H1 (cell line): ENCODE measurements around the gene TXLNB. TPM values are rescaled to one million over a fixed set of nuclear protein-coding genes. Genes with fewer than 3 reads are reported as not detected.

Source experiments
- CTCF ChIA-PET: fragments of 300-600 bp; sonication (Branson Sonifier 250); formaldehyde crosslinking; loops from one replicate; lab custom pipeline; 2021; ENCODE audit not compliant: partially characterized antibody; lab: Charles Lee
- POLR2A ChIA-PET: fragments of 300-600 bp; sonication (Branson Sonifier 250); formaldehyde crosslinking; loops from one replicate; lab custom pipeline; 2021; ENCODE audit warnings: inconsistent platforms; ENCODE audit not compliant: partially characterized antibody; lab: Charles Lee
- DNase-seq, 2 experiments: peaks; one replicate each; pipeline versions ENCODE4 v3.0.0 to v3.0.0-alpha.2; 2010 to 2022; ENCODE audit warnings: low spot score in 2 of 2, low read depth in 1 of 2, mixed read lengths in 1 of 2
- FAIRE-seq: peaks from 2 replicates; lab custom pipeline; 2011; peaks lifted over from hg19 to GRCh38; lab: Jason Lieb, UNC
- H2AFZ ChIP-seq: 2 replicates; pipeline ENCODE4 v1.8.1; 2012; ENCODE audit warnings: low read length, inconsistent platforms
- H2AK5ac ChIP-seq: 2 replicates; pipeline ENCODE4 v1.6.1; 2013; ENCODE audit warnings: low read depth, low read length
- H2BK120ac ChIP-seq: replicated peaks from 2 replicates; pipeline ENCODE3; 2013; ENCODE audit warnings: low read depth, low read length, inconsistent platforms
- H2BK12ac ChIP-seq: 2 replicates; pipeline ENCODE4 v1.6.1; 2013; ENCODE audit warnings: low read depth, low read length
- H2BK15ac ChIP-seq: 2 replicates; pipeline ENCODE4 v1.6.1; 2013; ENCODE audit warnings: low read length
- H2BK20ac ChIP-seq: 2 replicates; pipeline ENCODE4 v1.6.1; 2013; ENCODE audit warnings: low read length
- H2BK5ac ChIP-seq: 2 replicates; pipeline ENCODE4 v1.6.1; 2013; ENCODE audit warnings: low read depth, low read length
- H3K14ac ChIP-seq: 2 replicates; pipeline ENCODE4 v1.6.1; 2013; ENCODE audit warnings: inconsistent platforms; ENCODE audit not compliant: insufficient read length
- H3K18ac ChIP-seq: 2 replicates; pipeline ENCODE4 v1.6.1; 2013; ENCODE audit warnings: low read length; ENCODE audit errors: extremely low read depth
- H3K23ac ChIP-seq: 2 replicates; pipeline ENCODE4 v1.6.1; 2013; ENCODE audit warnings: inconsistent platforms; ENCODE audit not compliant: insufficient read length
- H3K23me2 ChIP-seq: 2 replicates; pipeline ENCODE4 v1.6.1; 2013; ENCODE audit warnings: low read depth, low read length
- H3K27ac ChIP-seq: 2 replicates; pipeline ENCODE4 v1.6.1; 2011; ENCODE audit warnings: low read depth, low read length, inconsistent platforms
- H3K27me3 ChIP-seq, 4 experiments: replicated peaks in 1 of 4; 1 replicate in 1 of 4; 2 replicates in 3 of 4; pipeline versions ENCODE4 v1.6.1 to v1.8.1; 2011 to 2013; ENCODE audit warnings: low read length in 3 of 4, mild to moderate bottlenecking in 3 of 4, inconsistent platforms in 2 of 4, mixed read lengths in 2 of 4, moderate library complexity in 1 of 4; ENCODE audit not compliant: control insufficient read depth in 3 of 4, insufficient read depth in 3 of 4; ENCODE audit errors: extremely low read depth in 1 of 4
- H3K36me3 ChIP-seq, 4 experiments: 2 replicates each; pipeline versions ENCODE4 v1.6.1 to v1.8.1; 2011 to 2013; ENCODE audit warnings: mild to moderate bottlenecking in 4 of 4, low read length in 3 of 4, moderate library complexity in 2 of 4, control low read depth in 1 of 4, inconsistent platforms in 1 of 4; ENCODE audit not compliant: insufficient read depth in 4 of 4, control insufficient read depth in 2 of 4
- H3K4ac ChIP-seq: replicated peaks from 2 replicates; pipeline ENCODE3; 2013; ENCODE audit warnings: low read length, low read depth, mixed read lengths, inconsistent platforms; ENCODE audit not compliant: insufficient read length
- H3K4me1 ChIP-seq, 4 experiments: replicated peaks in 1 of 4; 1 replicate in 1 of 4; 2 replicates in 3 of 4; pipeline versions ENCODE4 v1.6.1 to v1.8.1; 2011 to 2013; ENCODE audit warnings: low read length in 3 of 4, inconsistent platforms in 2 of 4, mixed read lengths in 1 of 4; ENCODE audit not compliant: insufficient read depth in 4 of 4, control insufficient read depth in 3 of 4
- H3K4me2 ChIP-seq, 2 experiments: 2 replicates each; pipeline versions ENCODE4 v1.6.1 to v1.8.1; 2011 to 2013; ENCODE audit warnings: low read depth in 2 of 2, low read length in 2 of 2, control low read depth in 1 of 2, inconsistent platforms in 1 of 2, mild to moderate bottlenecking in 1 of 2; ENCODE audit not compliant: insufficient read depth in 1 of 2
- H3K4me3 ChIP-seq, 4 experiments: fragments of 200-600, 300-600 bp in 1 of 4; sonication (generic), shearing (Covaris generic), sonication (Bioruptor Twin) in 1 of 4; 2 replicates each; pipeline versions ENCODE4 v1.5.1 to v1.8.1; 2011 to 2016; ENCODE audit warnings: low read length in 4 of 4, low read depth in 3 of 4, control low read depth in 2 of 4, inconsistent platforms in 2 of 4, mild to moderate bottlenecking in 2 of 4, mixed read lengths in 1 of 4, moderate library complexity in 1 of 4; ENCODE audit not compliant: insufficient read depth in 2 of 4; ENCODE audit errors: extremely low read depth in 1 of 4
- H3K56ac ChIP-seq: replicated peaks from 2 replicates; pipeline ENCODE3; 2013; ENCODE audit warnings: low read depth, mild to moderate bottlenecking, mixed read lengths, low read length, inconsistent platforms; ENCODE audit not compliant: insufficient read length
- H3K79me1 ChIP-seq: 2 replicates; pipeline ENCODE4 v1.6.1; 2013; ENCODE audit warnings: low read depth, low read length, control low read depth
- H3K79me2 ChIP-seq, 2 experiments: 2 replicates each; pipeline versions ENCODE4 v1.6.1 to v1.8.1; 2012 to 2013; ENCODE audit warnings: low read length in 2 of 2, mild to moderate bottlenecking in 2 of 2, inconsistent platforms in 1 of 2; ENCODE audit not compliant: insufficient read depth in 2 of 2, control insufficient read depth in 1 of 2
- H3K9ac ChIP-seq, 4 experiments: replicated peaks in 1 of 4; 1 replicate in 1 of 4; 2 replicates in 3 of 4; pipeline versions ENCODE4 v1.6.1 to v1.8.1; 2011 to 2013; ENCODE audit warnings: low read depth in 3 of 4, low read length in 3 of 4, control low read depth in 2 of 4, mild to moderate bottlenecking in 2 of 4, moderate library complexity in 2 of 4, inconsistent platforms in 1 of 4; ENCODE audit errors: extremely low read depth in 1 of 4
- H3K9me3 ChIP-seq, 2 experiments: 2 replicates each; pipeline versions ENCODE4 v1.6.1 to v1.8.1; 2012 to 2013; ENCODE audit warnings: mild to moderate bottlenecking in 2 of 2, moderate library complexity in 2 of 2, control low read depth in 1 of 2, inconsistent platforms in 1 of 2, low read depth in 1 of 2, low read length in 1 of 2, mixed read lengths in 1 of 2; ENCODE audit not compliant: insufficient read depth in 2 of 2
- H4K20me1 ChIP-seq, 2 experiments: replicated peaks in 1 of 2; 2 replicates each; pipeline versions ENCODE3 to v1.8.1; 2011 to 2013; ENCODE audit warnings: inconsistent platforms in 2 of 2, low read length in 2 of 2, mild to moderate bottlenecking in 1 of 2; ENCODE audit not compliant: insufficient read depth in 2 of 2, control insufficient read depth in 1 of 2
- H4K5ac ChIP-seq: 2 replicates; pipeline ENCODE4 v1.6.1; 2013; ENCODE audit warnings: low read length, low read depth, mixed read lengths, inconsistent platforms; ENCODE audit not compliant: insufficient read length
- H4K8ac ChIP-seq: 2 replicates; pipeline ENCODE4 v1.8.0; 2013; ENCODE audit warnings: mild to moderate bottlenecking, moderate library complexity, low read length, inconsistent platforms; ENCODE audit not compliant: insufficient read depth; ENCODE audit errors: extremely low read depth
- H4K91ac ChIP-seq: replicated peaks from 2 replicates; pipeline ENCODE3; 2013; ENCODE audit warnings: low read length, mixed read lengths, inconsistent platforms; ENCODE audit not compliant: insufficient read length
- CBX5 ChIP-seq: fragments of 300-800, 300-1000 bp; sonication (generic); IDR thresholded peaks from 2 replicates; pipeline ENCODE4 v1.7.1; 2016; ENCODE audit warnings: antibody characterized with exemption, low read length, low read depth
- CEBPB ChIP-seq: IDR thresholded peaks from 2 replicates; pipeline ENCODE4 v1.6.1; 2012; ENCODE audit warnings: low read depth, low read length
- EGR1 ChIP-seq: IDR thresholded peaks from 2 replicates; pipeline ENCODE4 v1.6.1; 2011; ENCODE audit warnings: low read depth, low read length, borderline replicate concordance
- FOSL1 ChIP-seq: IDR thresholded peaks from 2 replicates; pipeline ENCODE4 v1.6.1; 2011; ENCODE audit warnings: mild to moderate bottlenecking, low read depth, low read length, moderate library complexity; ENCODE audit not compliant: insufficient read depth
- KDM1A ChIP-seq: fragments of 200-600, 300-600 bp; sonication (generic); IDR thresholded peaks from 2 replicates; pipeline ENCODE4 v1.7.1; 2016; ENCODE audit warnings: mild to moderate bottlenecking, low read length, borderline replicate concordance
- RAD21 ChIP-seq, 2 experiments: IDR thresholded peaks in 1 of 2; conservative IDR thresholded peaks in 1 of 2; 2 replicates each; pipeline ENCODE4 v1.6.1; 2011; ENCODE audit warnings: low read depth in 2 of 2, low read length in 2 of 2, improper control_type of control experiment in 1 of 2, inconsistent platforms in 1 of 2, mild to moderate bottlenecking in 1 of 2, moderate library complexity in 1 of 2
- RFX5 ChIP-seq: IDR thresholded peaks from 2 replicates; pipeline ENCODE4 v1.6.1; 2011; ENCODE audit warnings: low read depth, low read length, improper control_type of control experiment, borderline replicate concordance
- RNF2 ChIP-seq: fragments of 200-900, 300-1000 bp; sonication (generic); IDR thresholded peaks from 2 replicates; pipeline ENCODE4 v1.7.1; 2016; ENCODE audit warnings: borderline replicate concordance, low read depth, mild to moderate bottlenecking, antibody characterized with exemption, low read length; ENCODE audit not compliant: poor library complexity, severe bottlenecking; ENCODE audit errors: missing control alignments
- SIN3A ChIP-seq, 2 experiments: IDR thresholded peaks in 1 of 2; conservative IDR thresholded peaks in 1 of 2; 2 replicates each; pipeline ENCODE4 v1.6.1; 2011 to 2012; ENCODE audit warnings: low read length in 2 of 2, improper control_type of control experiment in 1 of 2, low read depth in 1 of 2, mild to moderate bottlenecking in 1 of 2
- SRF ChIP-seq: IDR thresholded peaks from 2 replicates; pipeline ENCODE4 v1.6.1; 2011; ENCODE audit warnings: mild to moderate bottlenecking, low read depth, low read length, moderate library complexity
- SUZ12 ChIP-seq: fragments of 200-600 bp; sonication (generic); IDR thresholded peaks from 2 replicates; pipeline ENCODE4 v1.6.1; 2012; ENCODE audit warnings: mild to moderate bottlenecking, inconsistent platforms, low read length, moderate library complexity, mixed read lengths
- TEAD4 ChIP-seq: IDR thresholded peaks from 2 replicates; pipeline ENCODE4 v1.6.1; 2012; ENCODE audit warnings: low read depth, low read length, inconsistent platforms, mixed read lengths
- WGBS, 2 experiments: shearing (Covaris generic) in 1 of 2; methylation state at CpG; one replicate each; pipeline versions ENCODE4 v1.1.6 to v1.1.7; 2013 to 2015; ENCODE audit warnings: low lambda C conversion rate in 2 of 2, mixed read lengths in 2 of 2, inconsistent platforms in 1 of 2, low coverage in 1 of 2, missing lambda C conversion rate in 1 of 2; ENCODE audit not compliant: insufficient replicate concordance in 2 of 2, insufficient coverage in 1 of 2, insufficient read length in 1 of 2; ENCODE audit errors: extremely low coverage in 1 of 2, missing lambda C conversion rate in 1 of 2; 5-methylcytosine and 5-hydroxymethylcytosine counted together
- polyA plus RNA-seq, 7 experiments: library from polyadenylated mRNA; depleted of rRNA in 3 of 7; stranded (reverse) in 5 of 7; unstranded in 2 of 7; fragments of >200 nt in 5 of 7; fragments of 200-250 nt in 2 of 7; gene quantifications; 1 replicate in 5 of 7; 2 replicates in 1 of 7; 4 replicates in 1 of 7; pipeline versions ENCODE4 v1.2.1 to v1.2.3, GENCODE V29; 2011 to 2013; ENCODE audit warnings: missing spikeins in 2 of 7, mixed read lengths in 2 of 7
- total RNA-seq: library from RNA; stranded (reverse); fragmentation: NEBNext Ultra II Directional; extraction: Animal tissue kit (Norgen Biotek cat#: 25700); gene quantifications from 2 replicates; pipeline ENCODE4 v1.2.1, GENCODE V29; 2021

Gene TXLNB
- total and polyA plus RNA-seq, 2 of the 8 experiments (the other 6 are each of a cell fraction or from before 2014, with no cell fraction given), result 0.05 to 0.17 TPM

- Histone ChIP-seq H3K4ac (no peak overlapping the region), H3K9ac (no peak overlapping the region), H4K91ac (no peak overlapping the region), H4K20me1 (no peaks in the 10 kb centered on the region), H3K4me2 (no peak overlapping the region), H4K5ac (no peak overlapping the region), H2BK20ac (no peak overlapping the region), H2BK5ac (no peak overlapping the region), H4K8ac (no peak overlapping the region), H3K27me3 (peaks cover 0 to 1% (median 0%) of the 10 kb centered on the region in 4 experiments; a peak in 1 of 7 replicates), H3K79me1 (no peaks in the 10 kb centered on the region), H3K18ac (no peak overlapping the region), H2AFZ (no peak overlapping the region), H3K79me2 (no peaks in the 10 kb centered on the region), H2BK120ac (no peak overlapping the region), H3K27ac (no peak overlapping the region), H3K14ac (no peak overlapping the region), H3K23me2 (no peaks in the 10 kb centered on the region), H3K4me1 (no peaks in the 10 kb centered on the region; a peak in 1 of 7 replicates), H3K9me3 (no peaks in the 10 kb centered on the region), H2BK15ac (no peak overlapping the region), H2AK5ac (no peak overlapping the region), H3K56ac (no peak overlapping the region), H2BK12ac (no peak overlapping the region), H3K4me3 (no peak overlapping the region), H3K23ac (no peak overlapping the region), H3K36me3 (no peaks in the 10 kb centered on the region)
- FAIRE-seq (no peak), DNase-seq (no peak)
- ChIA-PET POLR2A (no interaction called here), CTCF (interaction anchor here (0.6 to 0.7 kb wide), 2 partner anchors 519 to 790 kb away, joined by 3 read pairs; no protein-coding TSS in a partner anchor)
- 82% methylated on average over 2 of the region's 2 CpGs; no CpG with 5 or more reads in 1 of the 2 experiments for WGBS, 2 experiments
- TF ChIP-seq FOSL1, result no peak
- TF ChIP-seq SUZ12, result no peak
- TF ChIP-seq RNF2, result no peak
- no peak for TF ChIP-seq SIN3A (conservative IDR thresholded peaks at IDR 0.05 in 1 of 2, IDR thresholded peaks at IDR 0.05 in 1 of 2; ENCODE audit: low read depth in 1 of 2, low read length in 2 of 2)
- TF ChIP-seq SRF, result no peak
- TF ChIP-seq RAD21 (IDR thresholded peaks at IDR 0.05 in 1 of 2, conservative IDR thresholded peaks at IDR 0.05 in 1 of 2; ENCODE audit: low read depth in 2 of 2, low read length in 2 of 2), result no peak
- TF ChIP-seq TEAD4, result no peak
- TF ChIP-seq RFX5, result no peak
- no peak for TF ChIP-seq EGR1
- no peak for TF ChIP-seq CBX5
- no peak for TF ChIP-seq KDM1A
- TF ChIP-seq CEBPB, result no peak
These were observed 44.2 kb downstream of the TXLNB start for GRCh38 chr6:139247618-139248017.
